ENCODE measurements around the gene CNKSR1.
"Not testable (repeated sequence)": the region's sequence is repeated elsewhere in the genome, so short reads cannot be mapped to it uniquely, and the experiment has no call there.

Gene CNKSR1

GRCh38 chr1:26188477-26188876, 11.2 kb downstream of the CNKSR1 start:
- no peak for DNase-seq

DNA sequence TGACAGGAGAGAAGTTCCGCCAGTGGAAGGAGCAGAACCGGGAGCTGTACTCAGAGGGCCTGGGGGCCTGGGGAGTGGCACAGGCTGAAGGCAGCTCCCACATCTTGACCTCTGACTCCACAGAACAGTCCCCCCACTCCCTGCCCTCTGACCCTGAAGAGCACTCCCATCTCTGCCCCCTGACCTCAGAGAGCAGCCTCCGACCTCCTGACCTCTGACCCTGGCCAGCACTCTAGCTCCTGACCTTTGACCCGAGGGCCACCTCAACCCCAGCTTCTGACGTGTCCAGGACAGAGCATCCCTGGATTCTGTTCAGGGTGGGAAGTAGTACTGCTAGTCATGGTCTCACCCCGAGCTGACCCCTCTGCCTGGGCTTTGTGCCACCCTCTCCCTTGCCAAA, 12.0 kb downstream of the CNKSR1 start:
- DNase-seq: no peak

- no peak for DNase-seq
Observed at GRCh38 chr1:26189751-26190275, 12.5 kb downstream of the CNKSR1 start.

DNA sequence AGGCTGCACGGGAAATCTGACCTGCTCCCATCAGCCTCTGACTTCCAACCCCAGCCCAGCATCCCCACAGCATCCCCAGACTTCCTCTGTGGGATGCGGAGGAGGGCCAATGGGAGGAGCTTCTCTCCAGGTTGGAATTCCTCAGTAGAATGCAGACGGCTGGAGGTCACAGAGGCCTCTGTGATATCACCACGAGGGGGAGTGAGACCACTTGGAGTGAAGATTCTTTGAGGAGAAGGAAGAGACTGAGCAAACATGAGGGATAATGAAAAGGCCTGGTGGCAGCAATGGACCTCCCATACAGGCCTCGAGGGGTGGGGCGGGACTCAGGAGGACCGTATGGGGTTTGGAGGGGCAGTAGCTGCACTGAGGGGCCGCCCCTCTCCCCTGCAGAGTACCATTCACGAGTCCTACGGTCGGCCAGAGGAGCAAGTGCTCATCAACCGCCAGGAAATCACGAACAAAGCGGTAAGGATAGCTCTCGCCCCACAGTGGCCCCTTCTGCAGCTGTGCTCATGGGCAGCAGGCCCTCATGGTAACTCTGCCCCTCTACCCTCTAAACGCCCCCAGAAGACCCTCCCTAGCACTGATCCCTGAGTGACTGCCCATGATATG, 13.2 kb downstream of the CNKSR1 start, which contains the start of gene CATSPER4:
CATSPER4 (plus strand) TSS at position 230 of the 615 bp plus-strand sequence; CDS start at position 256, 26 bp downstream.
- no peak for DNase-seq

- DNase-seq: no peak
Observed at GRCh38 chr1:26191739-26192138, 14.4 kb downstream of the CNKSR1 start.

GRCh38 chr1:26195805-26196204, 18.5 kb downstream of the CNKSR1 start:
- DNase-seq: no peak

- no peak for DNase-seq
Observed at GRCh38 chr1:26197301-26197700, 20.0 kb downstream of the CNKSR1 start.

GRCh38 chr1:26197813-26198212, 20.5 kb downstream of the CNKSR1 start:
- no peak for DNase-seq

DNA sequence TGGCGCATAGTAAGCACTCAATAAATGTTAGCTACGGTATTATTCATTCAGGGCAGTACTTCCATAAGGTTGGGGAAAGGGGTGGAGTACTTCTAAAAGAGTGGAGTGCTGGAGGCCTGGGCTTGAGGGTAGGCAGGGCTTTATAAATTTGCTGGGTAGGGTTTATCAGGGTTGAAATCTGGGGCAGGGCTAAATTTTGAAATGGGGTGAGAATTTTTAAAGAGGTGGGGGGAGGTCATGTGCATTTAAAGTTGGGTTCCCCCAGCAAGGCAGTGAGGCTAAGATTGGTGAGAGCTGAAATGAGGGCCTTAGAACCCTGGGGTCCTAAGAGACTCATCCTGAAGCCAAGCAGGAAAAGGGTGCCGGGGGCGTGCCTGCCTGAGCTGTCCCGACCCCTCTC, 23.1 kb downstream of the CNKSR1 start:
- DNase-seq: no peak

- DNase-seq: no peak
Observed at GRCh38 chr1:26203642-26204318, 26.5 kb downstream of the CNKSR1 start.

GRCh38 chr1:26210147-26210870, 33.0 kb downstream of the CNKSR1 start:
- no peak for DNase-seq

GRCh38 chr1:26212726-26213125, 35.4 kb downstream of the CNKSR1 start:
- DNase-seq: no peak

- DNase-seq: no peak
Observed at GRCh38 chr1:26213335-26213905, 36.1 kb downstream of the CNKSR1 start.

- DNase-seq: no peak
Observed at GRCh38 chr1:26215246-26215645, 38.0 kb downstream of the CNKSR1 start.

DNA sequence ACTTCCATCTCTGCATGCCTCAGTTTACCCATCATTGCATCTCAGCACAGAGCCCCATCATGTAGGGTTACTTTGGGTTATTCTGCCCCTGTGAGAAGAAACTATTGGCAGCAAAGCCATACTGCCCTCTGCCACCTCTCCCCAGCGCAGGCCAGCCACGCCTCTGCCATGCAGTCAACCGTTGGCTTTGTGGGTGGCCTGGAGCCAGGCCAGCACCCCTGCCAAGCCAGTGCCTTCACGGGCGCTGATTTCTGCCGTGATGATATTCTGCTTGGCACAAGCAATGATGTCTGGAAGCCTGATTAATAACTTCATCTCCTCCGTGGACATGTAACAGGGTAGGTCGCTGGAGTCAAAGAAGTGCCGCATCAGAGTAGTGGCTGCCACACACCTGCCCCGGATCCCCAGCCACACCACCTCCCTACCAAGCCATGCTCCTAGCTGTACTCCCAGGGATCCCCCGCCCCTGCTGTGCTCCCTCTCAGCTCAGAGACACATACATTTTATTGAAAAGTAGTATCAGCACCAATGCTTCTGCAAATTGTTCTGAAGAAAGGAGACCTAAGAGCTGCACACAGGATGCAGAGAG, 41.7 kb downstream of the CNKSR1 start:
- no peak for DNase-seq

- DNase-seq: no peak
Observed at GRCh38 chr1:26220199-26220912, 43.1 kb downstream of the CNKSR1 start.

DNA sequence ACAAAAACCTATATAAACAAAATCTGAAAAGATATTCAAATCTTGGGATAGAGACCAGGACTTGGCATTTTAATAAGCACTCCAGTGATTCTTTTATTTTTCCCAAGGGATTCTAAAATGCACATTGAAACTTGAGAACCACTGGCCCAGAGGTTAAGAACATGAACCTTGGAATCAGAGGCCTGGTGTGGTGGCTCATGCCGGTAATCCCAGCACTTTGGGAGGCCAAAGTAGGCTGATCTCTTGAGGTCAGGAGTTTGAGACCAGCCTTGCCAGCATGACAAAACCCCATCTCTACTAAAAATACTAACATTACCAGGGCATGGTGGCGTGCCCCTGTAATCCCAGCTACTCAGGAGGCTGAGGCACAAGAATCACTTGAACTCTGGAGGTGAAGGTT, 43.8 kb downstream of the CNKSR1 start:
- no peak for DNase-seq

GRCh38 chr1:26224606-26225005, 47.3 kb downstream of the CNKSR1 start:
- DNase-seq: no peak

DNA sequence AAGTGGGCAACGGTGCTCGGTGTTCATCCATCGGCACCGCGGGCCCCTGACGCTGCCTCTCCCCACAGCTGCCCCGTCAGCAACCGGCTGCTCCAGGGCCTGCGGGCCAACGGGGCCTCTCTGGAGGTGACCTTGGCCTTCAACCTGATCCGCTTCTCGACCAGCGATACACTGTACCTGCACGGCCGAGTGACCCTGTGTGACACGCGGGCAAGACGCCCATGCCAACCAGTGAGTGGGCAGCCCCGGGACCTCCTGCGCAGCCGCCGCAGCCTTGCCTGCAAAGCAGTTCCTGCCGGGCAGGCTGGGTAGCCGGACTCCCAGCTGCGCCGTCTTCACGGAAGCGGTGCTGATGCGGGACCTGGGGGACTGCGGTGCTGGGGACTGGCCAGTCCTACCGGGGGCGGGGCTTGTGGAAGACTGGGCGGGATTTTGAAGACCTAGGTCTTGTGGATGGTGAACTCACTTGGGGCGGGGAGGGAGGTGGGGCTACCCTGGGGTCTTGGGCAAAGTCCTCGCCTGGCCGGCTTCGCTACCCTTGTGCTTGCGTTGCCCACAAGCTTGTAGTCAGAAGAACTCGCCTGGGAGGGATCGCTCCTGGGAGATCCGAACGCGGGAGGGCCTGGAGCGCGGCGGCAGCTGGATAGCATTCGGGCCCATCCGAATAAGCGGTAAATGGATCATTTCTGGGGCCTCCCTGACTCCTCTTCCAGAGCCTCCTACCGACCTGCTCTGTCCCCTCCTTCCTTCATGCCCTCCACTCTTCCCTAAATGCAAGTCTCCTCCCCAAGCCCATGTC, 47.9 kb downstream of the CNKSR1 start:
- no peak for DNase-seq

DNA sequence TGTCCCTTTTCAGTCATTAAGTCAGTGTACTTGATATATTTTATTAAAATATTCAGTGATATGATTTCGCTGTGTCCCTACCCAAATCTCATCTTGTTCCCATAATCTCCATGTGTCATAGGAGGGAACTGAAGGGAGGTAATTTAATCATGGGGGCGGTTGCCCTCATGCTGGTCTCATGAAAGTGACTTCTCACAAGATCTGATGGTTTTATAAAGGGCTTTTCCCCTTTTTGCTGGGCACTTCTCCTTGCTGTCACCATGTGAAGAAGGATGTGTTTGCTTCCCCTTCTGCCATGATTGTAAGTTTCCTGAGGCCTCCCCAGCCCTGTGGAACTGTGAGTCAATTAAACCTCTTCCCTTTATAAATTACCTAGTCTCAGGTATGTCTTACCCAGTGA, 53.4 kb downstream of the CNKSR1 start:
- not testable (repeated sequence) for DNase-seq

DNA sequence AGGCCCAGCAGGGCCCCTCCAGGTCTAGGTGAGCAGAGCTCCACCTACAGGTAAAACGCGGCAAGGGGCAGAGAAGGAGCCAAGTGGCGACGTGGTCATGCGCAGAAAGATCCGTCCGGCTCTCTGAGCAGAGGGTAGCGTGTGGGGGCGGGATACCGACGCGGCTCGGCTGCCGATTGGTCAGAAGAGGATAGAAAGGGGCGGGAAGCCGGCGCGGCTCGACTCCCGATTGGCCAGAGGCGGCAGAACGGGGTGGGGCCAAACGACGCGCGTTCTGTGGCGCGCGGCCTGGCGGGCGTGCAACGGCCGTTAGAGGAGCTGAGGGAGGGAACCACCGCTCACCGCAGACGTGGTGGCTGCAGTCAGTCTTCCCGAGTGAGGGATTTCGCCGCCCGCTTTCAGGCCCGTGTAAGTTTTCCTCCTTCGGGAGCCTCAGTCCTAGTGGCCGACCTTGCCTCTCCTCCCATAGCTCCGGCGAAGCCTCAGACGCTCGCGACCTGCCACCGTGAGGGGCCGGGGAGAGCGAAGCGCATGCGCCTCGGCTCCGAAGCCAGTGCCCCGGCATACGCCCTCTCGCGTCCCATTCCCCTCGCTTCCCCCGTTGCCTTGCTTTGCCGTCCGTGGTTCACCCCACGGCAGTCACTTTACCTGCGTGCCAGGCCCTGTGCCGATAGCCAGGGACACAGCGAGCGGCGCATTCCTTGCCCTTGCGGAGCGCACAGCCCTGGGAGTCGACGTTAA, 56.8 kb downstream of the CNKSR1 start, which contains the start of gene CEP85:
CEP85 (plus strand) TSS at position 298 of the 741 bp plus-strand sequence. CDS start 5,584 bp downstream, outside the sequence.
- peak; percentile 98 for DNase-seq
